OCI-LY1 (cell line): ENCODE data around the gene SORBS1.
A peak's percentile ranks its signal among the peaks of the same experiment; 100 is the strongest.

ENCODE experiments used
- H2AFZ ChIP-seq: fragments of 200-600 bp; sonication (generic), shearing (Covaris generic); 2 replicates; pipeline ENCODE4 v1.6.0; 2014; ENCODE audit warnings: antibody characterized with exemption, mild to moderate bottlenecking, low read length
- H3F3A ChIP-seq: fragments of 200-600 bp; sonication (generic), shearing (Covaris generic); 2 replicates; pipeline ENCODE4 v1.6.0; 2014; ENCODE audit warnings: mild to moderate bottlenecking, antibody characterized with exemption, low read length, moderate library complexity; ENCODE audit not compliant: insufficient read depth
- H3K27ac ChIP-seq: fragments of 200-600 bp; sonication (generic); 2 replicates; pipeline ENCODE4 v1.5.1; 2014; ENCODE audit warnings: low read length, mixed run types, mild to moderate bottlenecking, low read depth; ENCODE audit not compliant: poor library complexity, severe bottlenecking
- H3K27me3 ChIP-seq: fragments of 200-600 bp; sonication (generic); 2 replicates; pipeline ENCODE4 v1.6.0; 2014; ENCODE audit warnings: antibody characterized with exemption, mild to moderate bottlenecking, low read length, moderate library complexity; ENCODE audit not compliant: insufficient read depth
- H3K36me3 ChIP-seq: fragments of 200-600 bp; sonication (generic); 2 replicates; pipeline ENCODE4 v1.6.1; 2014; ENCODE audit warnings: mild to moderate bottlenecking, antibody characterized with exemption, low read length, moderate library complexity, mixed read lengths; ENCODE audit not compliant: insufficient read depth
- H3K4me1 ChIP-seq: fragments of 200-600 bp; sonication (generic); 2 replicates; pipeline ENCODE4 v1.5.1; 2014; ENCODE audit warnings: mild to moderate bottlenecking, low read length, moderate library complexity; ENCODE audit not compliant: insufficient read depth, severe bottlenecking
- H3K4me2 ChIP-seq: fragments of 200-600 bp; sonication (generic), shearing (Covaris generic); 2 replicates; pipeline ENCODE4 v1.6.1; 2014; ENCODE audit warnings: low read length
- H3K4me3 ChIP-seq: fragments of 200-600 bp; sonication (generic); 2 replicates; pipeline ENCODE4 v1.5.1; 2014; ENCODE audit warnings: low read length, low read depth, mild to moderate bottlenecking, mixed read lengths; ENCODE audit not compliant: poor library complexity, severe bottlenecking
- H3K79me2 ChIP-seq: fragments of 200-600 bp; shearing (Covaris generic); 2 replicates; pipeline ENCODE4 v1.6.1; 2016; ENCODE audit warnings: mixed run types, low read length, mixed read lengths; ENCODE audit not compliant: insufficient read depth
- H3K9ac ChIP-seq: fragments of 200-600 bp; sonication (generic), shearing (Covaris generic); 2 replicates; pipeline ENCODE4 v1.6.1; 2014; ENCODE audit warnings: mild to moderate bottlenecking, low read length, mixed read lengths
- H3K9me2 ChIP-seq: fragments of 200-600 bp; sonication (generic), shearing (Covaris generic); 2 replicates; pipeline ENCODE4 v1.6.1; 2014; ENCODE audit warnings: low read depth, mild to moderate bottlenecking, low read length, mixed read lengths
- H3K9me3 ChIP-seq: fragments of 200-600 bp; shearing (Covaris generic); 2 replicates; pipeline ENCODE4 v1.6.1; 2014; ENCODE audit warnings: low read length, mixed read lengths
- H4K20me1 ChIP-seq: fragments of 200-600 bp; sonication (generic), shearing (Covaris generic); 2 replicates; pipeline ENCODE4 v1.6.0; 2016; ENCODE audit warnings: mild to moderate bottlenecking, low read length; ENCODE audit not compliant: insufficient read depth
- CTCF ChIP-seq: fragments of 200-600 bp; sonication (generic), shearing (Covaris generic); IDR thresholded peaks from 2 replicates; pipeline ENCODE4 v1.5.1; 2017; ENCODE audit warnings: mild to moderate bottlenecking, antibody characterized with exemption, low read length, moderate library complexity, mixed read lengths
- EZH2 ChIP-seq: fragments of 200-600 bp; sonication (generic), shearing (Covaris generic); IDR thresholded peaks from 2 replicates; pipeline ENCODE4 v1.8.0; 2017; ENCODE audit warnings: borderline replicate concordance, mixed run types, mild to moderate bottlenecking, antibody characterized with exemption, low read length, moderate library complexity, mixed read lengths

Gene SORBS1

DNA sequence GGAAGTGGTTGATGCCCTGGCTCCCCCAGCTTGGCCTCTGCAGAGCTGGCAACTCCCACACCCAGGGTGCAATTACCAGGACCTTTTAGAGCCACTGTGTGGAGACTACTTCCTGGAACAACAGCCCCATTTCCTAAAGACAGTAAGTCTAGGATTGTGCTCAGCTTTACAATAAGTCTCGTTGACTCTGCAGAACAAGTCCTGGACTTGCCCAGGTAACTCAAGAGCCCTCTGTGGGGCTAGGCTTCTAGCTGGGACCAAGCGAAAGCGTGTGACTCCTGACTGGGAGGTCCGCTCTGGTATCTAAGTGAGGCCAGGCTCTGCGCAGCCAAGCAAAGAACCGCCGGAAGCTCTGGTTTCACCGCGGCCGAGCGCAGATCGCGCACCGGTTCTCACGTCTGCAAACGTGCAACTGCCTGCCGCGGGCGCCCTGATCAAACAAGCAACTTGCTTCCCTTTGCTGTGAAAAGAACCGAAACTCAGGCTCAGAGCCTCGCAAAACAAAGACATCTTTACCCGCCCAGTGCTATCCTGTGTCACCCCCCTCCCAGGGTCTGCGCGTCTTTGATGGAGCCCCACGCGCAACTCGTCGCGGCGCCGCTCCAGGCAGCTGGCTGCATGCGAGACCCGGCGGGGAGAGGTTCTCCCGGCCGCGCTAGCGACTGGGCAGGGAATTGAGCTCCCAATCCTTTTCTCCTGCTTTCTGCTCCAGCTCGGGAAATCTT lies 266.0 kb downstream of the SORBS1 start:
- Histone ChIP-seq H3K4me1 (peaks cover 57% of the 10 kb centered on the region), H3F3A (0 out of 2 replicates have a peak, but pooled peaks cover 4% of the 10 kb centered on the region), H3K36me3 (no peaks in the 10 kb centered on the region), H3K9ac (peak overlapping the region; percentile 79), H3K9me3 (no peaks in the 10 kb centered on the region), H4K20me1 (no peaks in the 10 kb centered on the region), H3K79me2 (no peaks in the 10 kb centered on the region), H2AFZ (no peak overlapping the region), H3K27ac (peak overlapping the region; percentile 99), H3K4me3 (peak overlapping the region; percentile 57), H3K4me2 (peak overlapping the region; percentile 72), H3K27me3 (no peaks in the 10 kb centered on the region), H3K9me2 (no peaks in the 10 kb centered on the region)
- TF ChIP-seq EZH2 (no peak), CTCF (no peak)

DNA sequence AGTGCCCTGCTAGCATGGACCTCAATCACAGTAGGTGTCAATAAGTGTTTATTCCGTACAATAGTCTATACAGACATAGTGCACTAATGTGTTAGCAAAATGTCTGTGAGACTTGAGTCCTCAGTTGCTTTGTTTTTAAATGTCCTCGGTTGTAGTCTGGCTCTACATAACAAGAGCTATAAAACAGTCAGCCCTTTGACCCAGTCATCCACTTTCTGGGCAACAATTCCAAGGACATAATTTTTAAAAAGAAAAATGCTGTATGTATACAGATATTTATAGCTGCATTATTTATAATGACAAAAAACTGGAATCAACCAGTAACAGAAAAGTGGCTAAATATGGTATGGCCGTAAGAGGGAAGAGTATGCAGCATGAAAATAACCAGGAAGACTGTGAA lies 267.5 kb downstream of the SORBS1 start:
- peak overlapping the region; percentile 52 for H3K4me2 ChIP-seq
- peak overlapping the region; percentile 31; the same call in 1 of the 2 replicates for H3K9ac ChIP-seq
- H3K36me3 ChIP-seq = no peaks in the 10 kb centered on the region
- H3F3A ChIP-seq = 0 out of 2 replicates have a peak, but pooled peaks cover 4% of the 10 kb centered on the region
- peaks cover 72% of the 10 kb centered on the region for H3K4me1 ChIP-seq
- H3K9me2 ChIP-seq = no peaks in the 10 kb centered on the region
- H3K27me3 ChIP-seq = no peaks in the 10 kb centered on the region
- H2AFZ ChIP-seq = no peak overlapping the region
- no peaks in the 10 kb centered on the region for H3K9me3 ChIP-seq
- no peaks in the 10 kb centered on the region for H4K20me1 ChIP-seq
- H3K27ac ChIP-seq = peak overlapping the region; percentile 99
- H3K79me2 ChIP-seq = no peaks in the 10 kb centered on the region
- no peak overlapping the region for H3K4me3 ChIP-seq
- TF ChIP-seq EZH2 (no peak), CTCF (no peak)

GRCh38 chr10:95291365-95292039 lies 269.7 kb downstream of the SORBS1 start:
- no peaks in the 10 kb centered on the region for H3K36me3 ChIP-seq
- H3K9ac ChIP-seq = peak overlapping the region; percentile 59
- H3K4me3 ChIP-seq = peak overlapping the region; percentile 82
- H3K4me1 ChIP-seq = peaks cover 70% of the 10 kb centered on the region
- H3F3A ChIP-seq = 0 out of 2 replicates have a peak, but pooled peaks cover 4% of the 10 kb centered on the region
- no peak overlapping the region for H2AFZ ChIP-seq
- no peaks in the 10 kb centered on the region for H3K27me3 ChIP-seq
- H3K4me2 ChIP-seq = peak overlapping the region; percentile 55
- H3K9me2 ChIP-seq = no peaks in the 10 kb centered on the region
- no peak for TF ChIP-seq EZH2
- no peak for TF ChIP-seq CTCF
- H3K79me2 ChIP-seq = no peaks in the 10 kb centered on the region; the same call in 1 of the 2 replicates
- H3K27ac ChIP-seq = peak overlapping the region; percentile 99
- no peaks in the 10 kb centered on the region for H3K9me3 ChIP-seq
- H4K20me1 ChIP-seq = no peaks in the 10 kb centered on the region
